Measurements from ENCODE around the gene ZKSCAN5.
A peak's percentile ranks its signal among the peaks of the same experiment; 100 is the strongest.
"Not testable (repeated sequence)": the region's sequence is repeated elsewhere in the genome, so short reads cannot be mapped to it uniquely, and the experiment has no call there.

The ZKSCAN5 gene

DNA sequence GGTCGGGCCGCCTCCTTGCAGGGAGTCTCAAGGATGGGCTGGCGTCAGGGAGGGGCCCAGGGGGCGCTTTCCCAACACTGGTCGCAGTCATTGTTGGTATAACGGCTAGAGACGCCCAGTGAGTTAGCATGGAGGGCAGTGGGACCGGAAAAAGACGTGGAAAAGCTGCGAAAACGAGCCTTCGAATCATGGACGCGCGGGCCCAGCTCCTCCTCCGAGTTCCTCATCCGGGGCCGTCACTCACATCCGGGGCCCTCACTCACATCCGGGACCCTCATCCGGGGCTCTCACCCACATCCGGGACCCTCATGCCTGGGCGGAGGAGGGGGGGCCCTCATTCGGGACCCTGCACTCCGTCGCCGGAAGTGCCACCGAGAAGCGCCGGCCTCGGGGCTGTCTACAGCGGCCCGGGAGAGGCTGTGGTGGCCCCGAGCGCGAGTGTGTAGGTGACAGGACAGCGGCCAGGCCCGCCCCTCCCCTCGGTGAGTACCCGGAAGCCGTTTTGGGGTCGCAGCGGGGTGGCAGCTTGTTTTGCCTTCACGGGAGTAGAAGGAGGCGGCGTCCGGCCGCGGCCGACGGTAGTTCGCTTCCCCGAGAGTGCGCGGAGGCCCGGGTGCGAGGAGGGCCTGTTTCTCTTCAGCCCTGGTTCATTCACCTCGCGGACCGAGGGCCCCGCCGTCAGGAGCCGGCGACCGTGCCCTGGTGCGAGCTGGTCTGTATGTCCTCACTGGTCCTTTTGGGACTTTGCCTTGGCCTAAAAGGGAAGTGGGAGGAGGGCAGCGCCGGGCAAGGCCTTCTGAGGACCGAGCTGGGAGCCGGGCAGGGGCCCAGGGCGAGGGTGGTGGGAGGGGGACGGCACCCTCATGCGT is 54.1 kb downstream of the ZKSCAN5 start, which contains the start of gene ZNF655:
Gene ZNF655 (plus strand): TSS at position 337 of the 869 bp plus-strand sequence. CDS start 1,918 bp downstream, outside the sequence.
- peaks cover 41% of the 10 kb centered on the region for H3K36me3 ChIP-seq (ENCODE audit: insufficient read depth, low read length)
- peaks cover 24% of the 10 kb centered on the region for H3K4me1 ChIP-seq (ENCODE audit: insufficient read depth, low read length)
- H3K27me3 ChIP-seq (ENCODE audit: control insufficient read depth in 1 of 2, insufficient read depth in 2 of 2, low read length in 2 of 2): no peaks in the 10 kb centered on the region
- H3K4me3 ChIP-seq (ENCODE audit: low read depth in 1 of 2, low read length in 2 of 2): peak within 1 kb of the TSS; percentile 90 to 96
- H3K9me3 ChIP-seq (ENCODE audit: low read length): no peaks in the 10 kb centered on the region
- H3K9ac ChIP-seq (ENCODE audit: low read length): peak within 1 kb of the TSS; percentile 96
- peak within 1 kb of the TSS; percentile 98 for H3K27ac ChIP-seq (ENCODE audit: low read depth, low read length)

DNA sequence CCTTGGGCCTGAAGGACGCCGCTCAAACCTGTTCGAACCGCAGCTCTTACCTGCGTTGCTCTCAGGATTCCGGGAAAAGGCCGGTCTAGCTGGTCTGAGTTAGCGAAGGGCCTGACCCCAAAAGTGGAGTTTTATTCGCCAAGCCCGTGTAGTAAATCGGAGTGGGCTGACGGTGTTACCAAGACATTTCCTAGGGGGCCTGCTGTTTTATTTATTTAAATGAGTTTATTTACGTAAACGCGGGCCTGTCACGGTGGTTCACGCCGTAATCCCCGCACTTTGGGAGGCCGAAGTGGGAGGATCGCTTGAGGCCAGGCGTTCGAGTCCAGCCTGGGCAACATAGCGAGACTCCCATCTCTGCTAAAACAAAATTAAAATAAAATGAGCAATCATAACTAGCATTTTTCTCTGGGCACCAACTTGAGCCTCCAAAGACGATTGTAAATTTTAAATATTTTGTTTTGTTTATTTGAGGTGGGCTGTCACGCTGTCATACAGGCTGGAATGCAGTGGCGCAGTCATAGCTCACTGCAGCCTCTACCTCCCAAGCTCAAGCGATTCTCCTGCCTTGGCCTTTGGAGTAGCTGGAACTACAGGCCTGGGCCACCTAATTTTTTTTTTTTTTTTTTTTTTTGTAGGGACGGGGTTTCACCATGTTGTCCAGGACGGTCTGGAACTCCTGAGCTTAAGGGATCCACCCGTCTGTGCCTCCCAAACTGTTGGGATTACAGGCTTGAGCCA is 54.9 kb downstream of the ZKSCAN5 start:
- peaks cover 24% of the 10 kb centered on the region for H3K4me1 ChIP-seq (ENCODE audit: insufficient read depth, low read length)
- H3K36me3 ChIP-seq (ENCODE audit: insufficient read depth, low read length): peaks cover 49% of the 10 kb centered on the region
- H3K9me3 ChIP-seq (ENCODE audit: low read length): no peaks in the 10 kb centered on the region
- no peaks in the 10 kb centered on the region for H3K27me3 ChIP-seq (ENCODE audit: control insufficient read depth in 1 of 2, insufficient read depth in 2 of 2, low read length in 2 of 2)
- H3K4me3 ChIP-seq (ENCODE audit: low read depth in 1 of 2, low read length in 2 of 2): peak overlapping the region; percentile 90 to 96
- H3K27ac ChIP-seq (ENCODE audit: low read depth, low read length): peak overlapping the region; percentile 98
- peak overlapping the region; percentile 96 for H3K9ac ChIP-seq (ENCODE audit: low read length)

GRCh38 chr7:99560834-99561736 is 56.6 kb downstream of the ZKSCAN5 start:
- Histone ChIP-seq H3K36me3 (ENCODE audit: insufficient read depth, low read length) (peaks cover 56% of the 10 kb centered on the region), H3K27ac (ENCODE audit: low read depth, low read length) (no peak overlapping the region), H3K9ac (ENCODE audit: low read length) (no peak overlapping the region), H3K4me3 (ENCODE audit: low read depth in 1 of 2, low read length in 2 of 2) (no peak overlapping the region), H3K9me3 (ENCODE audit: low read length) (no peaks in the 10 kb centered on the region), H3K4me1 (ENCODE audit: insufficient read depth, low read length) (peaks cover 24% of the 10 kb centered on the region), H3K27me3 (ENCODE audit: control insufficient read depth in 1 of 2, insufficient read depth in 2 of 2, low read length in 2 of 2) (no peaks in the 10 kb centered on the region)

- Histone ChIP-seq H3K4me3 (ENCODE audit: low read depth in 1 of 2, low read length in 2 of 2) (no peak overlapping the region), H3K36me3 (ENCODE audit: insufficient read depth, low read length) (peaks cover 54% of the 10 kb centered on the region), H3K27ac (ENCODE audit: low read depth, low read length) (no peak overlapping the region), H3K9ac (ENCODE audit: low read length) (no peak overlapping the region), H3K9me3 (ENCODE audit: low read length) (no peaks in the 10 kb centered on the region), H3K27me3 (ENCODE audit: control insufficient read depth in 1 of 2, insufficient read depth in 2 of 2, low read length in 2 of 2) (no peaks in the 10 kb centered on the region), H3K4me1 (ENCODE audit: insufficient read depth, low read length) (peaks cover 24% of the 10 kb centered on the region)
These were observed 57.2 kb downstream of the ZKSCAN5 start for GRCh38 chr7:99561737-99562051.

GRCh38 chr7:99562114-99562784 is 57.8 kb downstream of the ZKSCAN5 start:
- Histone ChIP-seq H3K9me3 (ENCODE audit: low read length) (no peaks in the 10 kb centered on the region), H3K4me3 (ENCODE audit: low read depth in 1 of 2, low read length in 2 of 2) (no peak overlapping the region), H3K36me3 (ENCODE audit: insufficient read depth, low read length) (peaks cover 50% of the 10 kb centered on the region), H3K27me3 (ENCODE audit: control insufficient read depth in 1 of 2, insufficient read depth in 2 of 2, low read length in 2 of 2) (no peaks in the 10 kb centered on the region), H3K9ac (ENCODE audit: low read length) (no peak overlapping the region), H3K27ac (ENCODE audit: low read depth, low read length) (no peak overlapping the region), H3K4me1 (ENCODE audit: insufficient read depth, low read length) (peaks cover 20% of the 10 kb centered on the region)

GRCh38 chr7:99562832-99563231 is 58.4 kb downstream of the ZKSCAN5 start:
- Histone ChIP-seq H3K27me3 (ENCODE audit: control insufficient read depth in 1 of 2, insufficient read depth in 2 of 2, low read length in 2 of 2) (no peaks in the 10 kb centered on the region), H3K27ac (ENCODE audit: low read depth, low read length) (no peak overlapping the region), H3K36me3 (ENCODE audit: insufficient read depth, low read length) (peaks cover 50% of the 10 kb centered on the region), H3K9me3 (ENCODE audit: low read length) (no peaks in the 10 kb centered on the region), H3K4me3 (ENCODE audit: low read depth in 1 of 2, low read length in 2 of 2) (no peak overlapping the region), H3K9ac (ENCODE audit: low read length) (no peak overlapping the region), H3K4me1 (ENCODE audit: insufficient read depth, low read length) (peaks cover 16% of the 10 kb centered on the region)

GRCh38 chr7:99563650-99564049 is 59.2 kb downstream of the ZKSCAN5 start:
- H3K27me3 ChIP-seq (ENCODE audit: control insufficient read depth in 1 of 2, insufficient read depth in 2 of 2, low read length in 2 of 2): no peaks in the 10 kb centered on the region
- H3K9me3 ChIP-seq (ENCODE audit: low read length): no peaks in the 10 kb centered on the region
- no peak overlapping the region for H3K4me3 ChIP-seq (ENCODE audit: low read depth in 1 of 2, low read length in 2 of 2)
- H3K36me3 ChIP-seq (ENCODE audit: insufficient read depth, low read length): peaks cover 50% of the 10 kb centered on the region
- H3K9ac ChIP-seq (ENCODE audit: low read length): no peak overlapping the region
- H3K27ac ChIP-seq (ENCODE audit: low read depth, low read length): no peak overlapping the region
- peaks cover 16% of the 10 kb centered on the region for H3K4me1 ChIP-seq (ENCODE audit: insufficient read depth, low read length)

GRCh38 chr7:99568770-99569169 is 64.3 kb downstream of the ZKSCAN5 start:
- H3K4me1 ChIP-seq (ENCODE audit: insufficient read depth, low read length); H3K9ac ChIP-seq (ENCODE audit: low read length); H3K27me3 ChIP-seq (ENCODE audit: control insufficient read depth in 1 of 2, insufficient read depth in 2 of 2, low read length in 2 of 2); H3K9me3 ChIP-seq (ENCODE audit: low read length); H3K4me3 ChIP-seq (ENCODE audit: low read depth in 1 of 2, low read length in 2 of 2); H3K27ac ChIP-seq (ENCODE audit: low read depth, low read length): not testable (repeated sequence)
- H3K36me3 ChIP-seq (ENCODE audit: insufficient read depth, low read length): peaks cover 49% of the 10 kb centered on the region

GRCh38 chr7:99571768-99572167 is 67.3 kb downstream of the ZKSCAN5 start:
- Histone ChIP-seq H3K27ac (ENCODE audit: low read depth, low read length) (no peak overlapping the region), H3K4me1 (ENCODE audit: insufficient read depth, low read length) (no peaks in the 10 kb centered on the region), H3K4me3 (ENCODE audit: low read depth in 1 of 2, low read length in 2 of 2) (no peak overlapping the region), H3K36me3 (ENCODE audit: insufficient read depth, low read length) (peaks cover 34% of the 10 kb centered on the region), H3K27me3 (ENCODE audit: control insufficient read depth in 1 of 2, insufficient read depth in 2 of 2, low read length in 2 of 2) (no peaks in the 10 kb centered on the region), H3K9me3 (ENCODE audit: low read length) (no peaks in the 10 kb centered on the region), H3K9ac (ENCODE audit: low read length) (no peak overlapping the region)

GRCh38 chr7:99573257-99573656 is 68.8 kb downstream of the ZKSCAN5 start:
- H3K27me3 ChIP-seq (ENCODE audit: control insufficient read depth in 1 of 2, insufficient read depth in 2 of 2, low read length in 2 of 2): no peaks in the 10 kb centered on the region
- no peaks in the 10 kb centered on the region for H3K4me1 ChIP-seq (ENCODE audit: insufficient read depth, low read length)
- no peak overlapping the region for H3K9ac ChIP-seq (ENCODE audit: low read length)
- no peaks in the 10 kb centered on the region for H3K9me3 ChIP-seq (ENCODE audit: low read length)
- no peak overlapping the region for H3K27ac ChIP-seq (ENCODE audit: low read depth, low read length)
- peaks cover 34% of the 10 kb centered on the region for H3K36me3 ChIP-seq (ENCODE audit: insufficient read depth, low read length)
- H3K4me3 ChIP-seq (ENCODE audit: low read depth in 1 of 2, low read length in 2 of 2): no peak overlapping the region
